ENCODE measurements around the gene ESF1. TPM values are rescaled to one million over a fixed set of nuclear protein-coding genes. Genes with fewer than 3 reads are reported as not detected.

The ESF1 gene
- total and polyA plus RNA-seq, 2 experiments from 2014 or later = 20.5 to 71.7 TPM

DNA sequence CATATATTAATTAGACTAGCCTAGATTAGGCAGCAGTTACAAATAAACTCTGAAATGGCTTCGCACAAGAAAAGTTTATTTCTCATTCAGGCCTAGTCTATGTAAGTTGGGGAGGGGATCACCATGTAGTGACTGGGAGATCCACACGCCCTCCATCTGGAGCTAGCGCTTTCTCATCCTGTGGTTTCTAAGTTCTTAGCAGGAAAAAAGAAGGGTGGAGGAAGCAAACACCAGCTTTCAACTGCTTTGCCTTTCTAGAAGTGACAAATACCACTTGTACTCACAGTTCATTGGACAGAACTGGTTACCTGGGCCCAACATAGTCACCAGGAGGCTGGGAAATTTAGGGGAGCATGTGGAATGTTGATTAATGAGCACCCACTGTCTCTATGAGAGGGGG, 46.8 kb upstream of the ESF1 start (continued):
- TF ChIP-seq REST (IDR thresholded peaks at IDR 0.05; ENCODE audit: unreplicated experiment) = no peak
- no peak for TF ChIP-seq STAT1 (IDR thresholded peaks at IDR 0.05; ENCODE audit: unreplicated experiment)
- no peak for TF ChIP-seq ZNF462 (CRISPR knock-in tag; IDR thresholded peaks at IDR 0.05)
- TF ChIP-seq, protein P1, sequence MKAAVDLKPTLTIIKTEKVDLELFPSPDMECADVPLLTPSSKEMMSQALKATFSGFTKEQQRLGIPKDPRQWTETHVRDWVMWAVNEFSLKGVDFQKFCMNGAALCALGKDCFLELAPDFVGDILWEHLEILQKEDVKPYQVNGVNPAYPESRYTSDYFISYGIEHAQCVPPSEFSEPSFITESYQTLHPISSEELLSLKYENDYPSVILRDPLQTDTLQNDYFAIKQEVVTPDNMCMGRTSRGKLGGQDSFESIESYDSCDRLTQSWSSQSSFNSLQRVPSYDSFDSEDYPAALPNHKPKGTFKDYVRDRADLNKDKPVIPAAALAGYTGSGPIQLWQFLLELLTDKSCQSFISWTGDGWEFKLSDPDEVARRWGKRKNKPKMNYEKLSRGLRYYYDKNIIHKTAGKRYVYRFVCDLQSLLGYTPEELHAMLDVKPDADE (IDR thresholded peaks at IDR 0.05) = no peak

DNA sequence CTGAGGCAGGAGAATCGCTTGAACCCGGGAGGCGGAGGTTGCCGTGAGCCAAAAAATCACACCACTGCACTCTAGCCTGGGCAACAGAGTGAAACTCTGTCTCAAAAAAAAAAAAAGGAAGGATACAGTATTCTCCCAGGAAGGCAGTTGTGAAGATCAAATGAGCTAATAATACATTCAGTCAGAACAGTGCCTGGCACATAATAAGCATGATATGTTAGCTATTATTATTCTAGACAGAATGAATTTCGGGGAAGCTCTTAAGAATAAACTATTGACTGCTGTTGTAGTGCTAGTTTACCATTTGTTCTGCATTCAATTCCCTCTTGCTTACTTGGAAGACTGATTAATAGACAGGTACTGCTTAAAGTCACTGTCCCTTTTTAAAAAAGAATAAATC, 40.7 kb upstream of the ESF1 start:
- no peak overlapping the region for H3K4me2 ChIP-seq
- ATAC-seq = no peak
- Mint-ChIP-seq H3K27ac (no peak overlapping the region), H3K9me3 (no peaks in the 10 kb centered on the region), H3K27me3 (ENCODE audit: insufficient read depth, low read depth, poor library complexity) (no peaks in the 10 kb centered on the region), H3K36me3 (ENCODE audit: low read depth) (no peaks in the 10 kb centered on the region), H3K4me3 (no peak overlapping the region), H3K4me1 (peaks cover 6% of the 10 kb centered on the region)
- H4K20me1 ChIP-seq (replicated peaks; ENCODE audit: insufficient read depth) = no peaks in the 10 kb centered on the region
- H3F3A ChIP-seq (replicated peaks; ENCODE audit: low read depth) = no peaks in the 10 kb centered on the region
- H2AFZ ChIP-seq = no peak overlapping the region
- H3K79me2 ChIP-seq (replicated peaks; ENCODE audit: insufficient read depth) = no peaks in the 10 kb centered on the region
- H3K4me3 ChIP-seq = no peak overlapping the region
- H3K9me2 ChIP-seq (ENCODE audit: insufficient read depth) = no peaks in the 10 kb centered on the region
- H3K4me1 ChIP-seq (ENCODE audit: insufficient read depth) = no peaks in the 10 kb centered on the region
- no peaks in the 10 kb centered on the region for H3K36me3 ChIP-seq (ENCODE audit: insufficient read depth)
- H3K27me3 ChIP-seq (ENCODE audit: insufficient read depth) = no peaks in the 10 kb centered on the region
- no peak overlapping the region for H3K27ac ChIP-seq (ENCODE audit: low read depth)
- DNase-seq (ENCODE audit: low spot score) = no peak
- TF ChIP-seq JUNB (IDR thresholded peaks at IDR 0.05; ENCODE audit: unreplicated experiment) (no peak), CREB1 (CRISPR knock-in tag; IDR thresholded peaks at IDR 0.05; ENCODE audit: low read depth) (no peak), ZNF114 (CRISPR knock-in tag; IDR thresholded peaks at IDR 0.05) (no peak), REST (IDR thresholded peaks at IDR 0.05; ENCODE audit: unreplicated experiment) (no peak), NANOG (IDR thresholded peaks at IDR 0.05; ENCODE audit: borderline replicate concordance) (no peak), STAT1 (IDR thresholded peaks at IDR 0.05; ENCODE audit: unreplicated experiment) (no peak), EZH2 (IDR thresholded peaks at IDR 0.05; ENCODE audit: low read depth, unreplicated experiment) (no peak), EZH2phosphoT487 (IDR thresholded peaks at IDR 0.05; ENCODE audit: unreplicated experiment) (no peak)
